GM19463 (cell line): ENCODE results near the gene FAM168A.

Experiments
- ATAC-seq: cut with Tn5 transposase; IDR thresholded peaks from one replicate; pipeline ENCODE4 v1.9.1; 2021; ENCODE audit warnings: mild to moderate bottlenecking, moderate library complexity; ENCODE audit not compliant: unreplicated experiment

The FAM168A gene

DNA sequence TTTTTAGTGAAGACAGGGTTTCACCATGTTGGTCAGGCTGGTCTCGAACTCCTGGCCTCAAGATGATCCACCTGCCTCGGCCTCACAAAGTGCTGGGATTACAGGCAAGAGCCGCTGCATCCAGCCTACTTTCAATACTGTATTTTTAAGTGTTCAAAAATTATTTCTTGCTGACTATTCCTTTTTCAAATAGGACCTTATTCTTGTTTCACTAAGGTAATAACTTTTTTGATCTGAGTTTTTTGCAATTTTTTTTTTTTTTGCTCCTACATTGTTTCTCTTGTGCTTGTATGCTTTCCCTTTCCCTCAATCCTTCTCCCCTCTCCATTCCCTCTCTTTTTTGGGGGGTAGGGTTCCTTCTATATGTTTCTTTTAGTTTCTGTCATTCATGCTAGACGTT, 73.1 kb downstream of the FAM168A start:
- no peak for ATAC-seq

DNA sequence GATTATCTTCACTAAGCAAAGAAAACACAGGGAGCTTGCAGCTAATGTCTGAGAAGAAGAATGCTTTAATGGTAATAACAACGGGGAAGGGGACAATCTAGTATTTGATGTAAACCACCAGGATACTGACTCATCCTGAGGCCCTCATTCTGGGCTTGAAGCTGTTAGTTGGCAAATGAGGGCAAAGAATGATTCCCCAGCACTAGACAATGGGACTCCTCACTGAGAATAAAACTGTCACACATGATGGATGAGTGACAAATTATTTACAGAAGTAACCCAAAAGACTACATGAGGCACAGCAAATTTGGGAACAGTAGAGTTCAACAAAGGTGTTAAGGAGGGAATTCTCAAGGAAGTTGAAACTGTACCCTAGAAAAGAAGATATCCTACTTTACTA, 76.3 kb downstream of the FAM168A start:
- no peak for ATAC-seq

DNA sequence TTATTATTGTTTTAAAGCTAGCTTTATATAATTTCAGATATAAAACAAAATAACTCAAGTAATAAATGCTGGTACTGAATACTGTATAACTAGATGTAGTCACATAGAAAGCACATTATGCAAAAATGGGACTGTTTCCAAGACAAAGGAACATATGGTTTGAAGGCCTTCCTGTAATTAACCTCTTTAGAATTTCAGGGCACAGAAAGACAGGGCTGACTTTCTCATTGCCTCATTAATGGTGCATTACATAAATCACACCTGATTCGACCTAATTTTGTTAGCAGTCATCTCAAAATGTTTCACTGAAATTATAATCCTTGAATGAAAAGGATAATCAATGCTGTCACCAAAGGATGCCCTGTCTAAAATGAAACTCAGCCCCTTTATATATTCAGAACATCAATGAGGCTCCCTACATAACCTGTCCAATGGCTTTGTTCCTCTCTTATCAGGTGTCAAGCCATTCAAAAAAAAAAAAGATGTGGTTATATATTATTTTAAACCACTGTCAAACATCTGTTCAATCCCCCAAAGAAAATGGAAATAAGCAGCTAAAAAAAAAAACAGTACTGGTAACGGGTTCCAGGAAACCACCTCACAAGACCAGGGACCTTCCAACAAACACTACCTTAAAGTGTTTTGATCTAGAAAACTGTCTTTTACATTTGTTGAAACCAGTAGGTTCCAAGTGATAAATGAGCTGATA, 77.4 kb downstream of the FAM168A start:
- peak; percentile 50 for ATAC-seq

DNA sequence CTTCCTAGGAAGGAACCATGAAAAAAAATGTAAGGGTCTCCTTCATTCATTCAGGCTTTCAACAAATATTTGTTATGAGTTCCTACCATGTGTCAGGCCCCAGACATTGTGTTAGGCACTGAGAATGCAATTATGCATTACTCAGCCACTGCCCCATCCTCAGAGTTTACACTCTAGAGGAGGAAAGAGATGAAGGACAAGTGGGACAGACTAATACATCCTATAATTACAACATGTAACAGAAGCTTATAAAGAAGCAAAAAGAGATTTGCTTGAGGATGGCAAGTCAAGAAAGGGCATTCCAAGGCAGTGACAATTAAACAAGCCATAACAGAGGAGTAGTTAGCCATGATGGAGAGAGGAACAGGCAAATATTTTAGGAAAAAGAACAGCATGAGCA, 78.6 kb downstream of the FAM168A start:
- no peak for ATAC-seq

DNA sequence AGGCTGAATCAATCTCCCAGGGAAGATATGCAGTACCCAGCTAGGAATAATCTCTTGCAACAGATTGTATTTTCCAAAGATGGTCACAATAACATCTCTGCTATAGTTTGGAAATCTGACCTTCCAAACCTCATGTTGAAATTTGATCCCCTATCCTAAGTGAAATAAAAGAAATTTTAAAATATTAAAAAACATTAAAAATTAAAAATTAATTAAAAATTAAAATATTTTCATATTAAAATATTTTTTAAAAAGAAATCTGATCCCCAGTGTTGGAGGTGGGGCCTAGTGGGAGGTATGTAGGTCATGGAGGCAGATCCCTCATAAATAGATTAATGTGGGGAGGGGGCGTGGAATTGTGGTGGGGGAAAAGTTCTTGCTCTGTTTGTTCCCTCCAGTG, 79.7 kb downstream of the FAM168A start:
- ATAC-seq, result no peak

DNA sequence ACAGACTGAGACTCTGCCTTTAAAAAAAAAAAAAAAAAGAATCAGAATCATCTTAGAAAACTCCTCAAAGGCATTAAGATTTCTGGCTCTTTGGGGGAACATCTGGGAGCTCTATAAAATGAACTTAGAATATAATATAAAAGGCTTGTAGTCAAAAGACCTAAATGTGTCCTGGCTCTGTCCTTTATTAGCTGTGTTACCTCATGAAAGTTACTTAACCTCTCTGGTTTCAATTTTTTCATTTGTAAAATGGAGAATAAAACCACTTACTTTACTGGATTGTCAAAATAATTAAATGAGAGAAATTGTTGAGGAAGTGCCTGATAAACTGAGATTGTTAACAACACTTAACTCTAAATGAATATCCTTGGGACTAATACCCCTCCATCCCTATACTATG, 81.8 kb downstream of the FAM168A start:
- ATAC-seq, result no peak

DNA sequence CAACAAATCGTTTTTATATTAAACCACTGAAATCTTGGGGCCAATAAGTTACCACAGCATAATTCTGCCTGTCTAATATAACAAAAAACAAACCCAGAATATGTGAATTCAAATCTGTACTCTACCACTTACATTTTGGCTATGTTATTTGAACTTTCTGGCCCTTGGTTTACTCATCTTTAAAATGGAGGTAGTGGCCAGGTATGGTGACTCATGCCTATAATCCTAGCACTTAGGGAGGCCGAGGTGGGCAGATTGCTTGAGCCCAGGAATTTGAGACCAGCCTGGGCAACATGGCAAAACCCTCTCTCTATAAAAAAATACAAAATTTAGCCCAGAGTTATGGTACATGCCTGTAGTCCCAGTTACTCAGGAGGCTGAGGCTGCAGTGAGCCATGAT, 84.2 kb downstream of the FAM168A start:
- no peak for ATAC-seq

DNA sequence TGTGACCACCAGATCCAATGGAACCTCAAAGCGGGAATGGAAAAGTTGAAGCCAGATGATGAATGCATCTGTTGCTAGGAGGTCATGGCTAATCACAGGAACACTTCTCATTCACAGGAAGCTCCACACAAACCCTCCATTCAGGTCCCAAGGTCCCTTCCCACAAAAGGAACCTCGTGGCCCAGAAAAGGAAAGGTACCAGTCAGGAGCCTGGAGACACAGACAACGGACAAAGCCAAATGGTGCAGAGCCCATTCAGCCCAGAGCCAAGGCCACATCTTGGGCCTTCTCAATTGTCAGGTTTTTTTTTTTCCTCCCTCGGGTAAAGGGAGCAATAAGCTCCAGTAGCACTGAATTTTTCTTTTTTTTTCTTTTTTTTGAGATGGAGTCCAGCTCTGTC, 87.0 kb downstream of the FAM168A start:
- ATAC-seq, result no peak

DNA sequence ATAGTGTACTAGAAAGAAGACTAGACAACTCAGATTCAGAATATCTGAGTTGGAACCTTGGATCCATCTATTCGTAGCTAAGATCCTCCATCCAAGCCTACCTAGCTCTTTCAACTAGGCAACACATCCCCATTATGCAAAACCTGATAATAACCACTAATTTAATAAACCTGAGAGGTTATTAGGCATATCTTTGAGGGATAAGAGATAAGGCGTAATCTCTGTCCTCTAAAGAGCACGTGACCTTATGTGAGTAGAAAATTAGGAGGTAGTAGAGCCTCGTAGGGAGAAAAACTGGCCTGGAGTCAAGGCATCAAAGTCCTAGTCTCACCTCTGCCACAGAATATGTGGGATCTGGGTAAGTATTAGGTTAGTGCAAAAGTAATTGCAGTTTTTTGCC, 87.8 kb downstream of the FAM168A start:
- ATAC-seq, result no peak

DNA sequence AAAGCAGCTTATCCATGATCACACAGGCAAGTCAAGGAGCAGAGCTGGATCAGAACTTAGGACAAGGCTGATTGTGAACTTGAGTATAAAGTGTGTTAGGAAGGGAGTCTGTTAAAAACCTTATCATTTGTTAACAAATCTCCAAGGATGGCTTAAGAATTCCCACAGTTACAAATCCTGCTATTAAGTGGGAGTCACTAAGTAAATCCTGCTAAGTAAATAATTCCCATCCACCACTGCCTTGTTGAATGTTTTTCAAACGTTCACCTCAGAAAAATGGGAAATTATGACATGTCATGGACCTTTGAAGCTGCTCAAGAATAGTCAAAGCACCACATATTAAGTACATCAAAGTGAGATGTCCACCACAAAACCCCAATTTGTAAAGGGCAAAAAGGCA, 88.7 kb downstream of the FAM168A start:
- ATAC-seq, result no peak

DNA sequence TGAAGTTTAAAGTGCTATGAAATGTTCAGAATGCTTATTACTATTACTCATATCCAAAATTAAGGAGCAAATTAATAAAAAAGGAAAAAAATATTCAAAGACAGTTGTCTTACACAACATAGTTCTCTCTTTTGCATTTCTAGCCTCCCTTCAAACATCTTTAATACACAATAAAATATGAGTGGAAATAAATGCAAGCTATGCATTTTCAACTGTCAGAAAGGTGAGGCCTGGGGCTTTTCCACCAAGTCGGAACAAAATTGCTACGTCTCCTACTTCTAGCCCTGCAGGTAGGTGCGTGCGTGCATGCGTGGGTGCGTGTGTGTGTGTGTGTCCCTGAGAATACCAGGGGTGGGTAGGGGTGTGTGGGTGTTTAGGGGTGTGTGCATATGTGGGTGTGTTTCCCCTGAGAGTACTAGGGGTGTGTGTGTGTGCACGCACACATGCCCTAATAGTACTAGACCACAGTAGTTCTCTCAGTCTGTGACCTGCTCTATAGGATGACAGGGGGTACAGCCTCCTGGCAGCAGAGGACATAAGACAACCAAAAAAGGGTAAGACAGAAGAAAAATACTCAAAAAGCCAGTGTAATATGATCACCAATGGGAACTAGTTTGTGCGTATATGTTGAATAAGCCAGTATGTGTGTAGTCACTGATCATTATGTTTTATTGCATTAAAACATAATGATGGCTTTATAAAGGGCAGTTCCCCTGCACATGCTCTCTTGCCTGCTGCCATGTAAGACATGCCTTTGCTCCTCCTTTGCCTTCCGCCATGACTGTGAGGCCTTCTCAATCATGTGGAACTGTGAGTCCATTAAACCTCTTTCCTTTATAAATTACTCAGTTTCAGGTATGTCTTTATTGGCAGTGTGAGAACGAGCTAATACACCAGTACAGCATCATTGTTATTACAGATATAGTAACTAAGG, 89.4 kb downstream of the FAM168A start:
- no peak for ATAC-seq

DNA sequence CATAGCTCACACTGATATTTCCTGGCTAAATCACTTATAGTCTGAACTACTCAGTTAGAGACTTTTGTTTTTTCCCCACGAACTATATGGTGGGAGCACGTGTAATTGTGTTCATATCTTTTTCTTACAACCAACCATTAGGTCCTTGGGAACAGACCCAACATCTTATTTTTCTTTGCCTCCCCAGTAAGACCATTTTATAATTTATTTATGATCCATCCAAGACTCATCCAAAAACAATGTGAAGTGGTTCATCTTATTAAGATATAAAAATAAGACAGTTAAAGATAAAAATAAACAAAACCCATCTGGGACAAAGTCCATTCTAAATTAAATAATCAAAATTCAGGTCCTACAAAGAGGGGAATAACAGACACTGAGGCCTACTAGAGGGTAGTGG, 90.8 kb downstream of the FAM168A start:
- no peak for ATAC-seq

DNA sequence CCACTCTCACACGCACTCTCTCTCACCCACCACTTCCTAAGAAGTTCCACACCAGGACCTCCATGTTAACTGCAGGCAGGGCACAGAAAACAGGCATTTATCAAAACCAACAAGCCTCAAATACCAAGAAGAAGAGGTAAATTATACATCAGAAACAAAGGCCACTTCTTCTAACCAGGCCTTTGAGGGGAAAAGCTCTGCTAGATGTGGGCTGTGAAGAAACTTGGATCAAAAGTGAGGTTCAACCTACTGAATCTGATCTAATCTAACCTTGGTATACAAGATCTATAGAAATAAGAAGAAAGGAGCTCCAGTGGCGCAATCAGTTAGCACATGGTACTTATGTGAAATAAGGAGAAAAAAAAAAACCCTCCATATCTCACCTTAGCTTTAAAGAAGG, 91.9 kb downstream of the FAM168A start:
- no peak for ATAC-seq

DNA sequence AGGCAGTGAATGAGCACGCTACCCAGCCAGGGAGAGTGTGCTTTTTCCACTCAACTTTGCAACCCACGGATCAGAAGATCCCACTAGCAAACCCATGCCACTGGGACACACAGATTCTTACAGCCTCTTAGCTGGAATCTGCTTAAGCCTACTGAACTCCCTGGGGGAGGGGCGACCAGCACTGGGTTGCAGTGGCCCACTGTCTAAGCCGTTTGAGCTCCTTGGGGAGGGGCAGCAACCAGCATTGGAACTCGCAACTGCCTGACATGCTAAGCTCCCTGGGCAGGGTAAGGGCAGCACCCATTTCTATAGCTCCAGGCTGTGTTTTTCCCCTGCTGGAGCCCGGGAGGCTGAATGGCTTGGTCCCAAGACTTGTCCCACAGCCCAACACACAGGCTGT, 99.6 kb downstream of the FAM168A start:
- no peak for ATAC-seq

DNA sequence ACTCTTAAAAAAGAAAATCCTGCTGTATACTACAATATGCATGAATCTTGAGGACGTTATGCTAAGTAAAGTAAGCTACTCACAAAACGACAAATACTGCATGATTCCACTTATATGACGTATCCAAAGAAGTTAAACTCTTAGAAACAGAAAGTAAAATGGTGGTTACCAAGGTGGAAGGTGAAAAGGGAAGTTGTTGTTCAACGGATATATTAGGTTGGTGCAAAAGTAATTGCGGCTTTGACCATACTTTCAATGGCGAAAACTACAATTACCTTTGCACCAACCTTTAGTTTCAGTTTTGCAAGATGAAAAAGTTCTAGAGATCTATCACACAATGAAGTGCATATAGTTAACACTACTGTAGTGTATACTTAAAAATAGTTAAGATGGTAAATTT, 101.8 kb downstream of the FAM168A start:
- ATAC-seq, result no peak

DNA sequence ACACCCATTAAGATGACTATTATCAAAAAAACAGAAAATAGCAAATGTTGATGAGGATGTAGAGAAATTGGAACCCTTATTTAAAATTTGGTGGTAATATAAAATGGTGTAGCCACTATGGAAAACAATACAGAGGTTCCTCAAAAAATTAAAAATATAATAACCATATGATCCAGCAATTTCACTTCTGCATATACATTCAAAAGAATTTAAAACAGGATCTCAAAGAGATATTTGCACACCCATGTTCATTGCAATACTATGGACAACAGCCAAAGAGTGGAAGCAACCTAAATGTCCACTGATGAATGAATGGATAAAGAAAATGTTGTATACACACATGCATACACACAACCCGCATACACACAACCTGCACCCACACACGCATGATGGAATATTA, 102.2 kb downstream of the FAM168A start:
- no peak for ATAC-seq

DNA sequence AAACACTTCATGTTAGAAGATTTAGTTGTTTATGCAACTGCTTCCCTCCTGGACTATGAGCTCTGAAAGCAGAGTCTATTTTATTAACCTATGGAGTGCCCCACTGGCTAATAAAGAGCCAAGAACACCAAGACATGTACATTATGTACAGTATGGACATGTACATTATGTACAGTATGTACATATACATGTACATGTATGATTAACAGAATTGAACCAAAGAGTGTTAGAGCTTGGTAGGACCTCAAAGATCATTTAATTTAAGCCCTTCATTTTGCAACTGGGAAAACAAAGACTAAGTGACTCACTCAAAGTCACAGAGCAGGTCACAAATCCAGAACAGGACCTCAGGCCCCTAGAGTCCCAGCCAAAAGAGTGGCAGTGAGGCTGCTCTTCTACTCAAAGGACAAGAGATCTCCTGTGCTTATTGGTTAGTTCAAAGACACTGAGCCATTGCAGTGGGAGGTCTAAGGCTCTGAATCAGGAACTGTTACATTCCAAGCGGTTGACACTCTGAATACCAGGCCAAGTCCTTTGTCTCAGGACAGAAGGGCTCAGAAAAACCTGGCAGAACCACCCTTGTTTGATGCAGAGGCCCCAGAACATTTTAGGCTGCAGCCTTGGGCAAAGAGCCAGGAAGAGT, 103.8 kb downstream of the FAM168A start:
- no peak for ATAC-seq

DNA sequence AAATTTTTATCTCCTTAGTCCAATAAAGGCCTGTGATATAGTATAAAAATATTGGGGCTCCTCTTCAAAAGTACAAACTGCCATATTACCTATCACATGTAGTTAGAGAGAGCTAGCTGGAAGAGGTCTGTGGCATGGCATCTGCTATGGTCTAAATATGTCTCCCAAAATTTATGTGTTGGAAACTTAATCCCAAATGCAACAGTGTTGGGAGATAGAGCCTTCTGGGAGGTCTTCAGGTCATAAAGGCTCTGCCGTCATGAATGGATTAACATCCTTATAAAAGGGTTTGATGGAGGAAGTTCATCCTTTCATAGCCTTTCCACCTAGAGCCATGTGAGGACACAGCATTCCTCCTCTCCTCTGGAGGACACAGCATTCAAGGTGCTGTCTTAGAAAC, 116.3 kb downstream of the FAM168A start:
- no peak for ATAC-seq

DNA sequence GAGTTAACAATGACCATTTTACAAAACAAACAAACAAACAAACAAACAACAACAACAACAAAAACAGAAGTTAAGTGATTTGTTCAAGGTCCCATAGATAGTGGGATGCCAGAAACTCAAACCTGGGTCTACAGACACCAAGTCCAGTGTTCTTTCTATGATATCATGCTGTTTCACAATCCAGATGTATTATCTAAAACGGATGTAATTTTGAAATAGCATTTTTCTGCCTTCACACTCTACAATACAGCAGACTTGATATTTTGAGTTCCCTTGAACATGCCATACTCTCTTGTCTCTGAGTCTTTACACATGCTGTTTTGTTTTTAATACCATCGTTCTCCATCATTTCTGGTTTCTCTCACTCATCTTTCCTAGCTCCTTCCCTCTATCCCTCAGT, 117.2 kb downstream of the FAM168A start:
- ATAC-seq, result no peak

DNA sequence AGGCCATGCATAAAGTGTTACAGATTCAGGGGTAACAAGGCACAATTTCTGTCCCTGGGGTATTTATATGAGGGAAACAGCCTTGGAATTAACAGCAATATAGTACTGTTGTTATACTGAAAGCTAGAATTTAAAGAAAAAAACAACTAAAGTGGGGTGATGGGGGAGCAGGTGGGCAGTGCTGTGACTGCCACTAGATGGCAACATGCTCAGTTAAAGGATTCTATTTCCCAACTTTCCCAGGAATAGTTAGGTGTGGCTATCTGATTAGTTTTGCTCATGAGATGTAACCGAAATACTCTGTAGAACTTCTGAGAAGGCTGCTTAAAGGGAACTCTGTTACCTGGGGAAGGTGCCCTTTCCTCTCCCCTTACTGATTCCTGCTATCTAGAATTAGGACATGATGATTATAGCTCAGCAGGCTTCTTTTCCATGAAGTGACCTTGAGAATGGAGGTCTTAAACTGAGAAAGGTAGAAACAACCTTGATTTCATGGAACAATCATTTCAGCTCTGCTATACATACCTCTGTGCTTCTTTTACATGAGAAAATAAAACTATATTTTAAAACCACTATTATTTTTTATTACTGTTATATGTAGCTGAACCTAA, 119.1 kb downstream of the FAM168A start:
- no peak for ATAC-seq

DNA sequence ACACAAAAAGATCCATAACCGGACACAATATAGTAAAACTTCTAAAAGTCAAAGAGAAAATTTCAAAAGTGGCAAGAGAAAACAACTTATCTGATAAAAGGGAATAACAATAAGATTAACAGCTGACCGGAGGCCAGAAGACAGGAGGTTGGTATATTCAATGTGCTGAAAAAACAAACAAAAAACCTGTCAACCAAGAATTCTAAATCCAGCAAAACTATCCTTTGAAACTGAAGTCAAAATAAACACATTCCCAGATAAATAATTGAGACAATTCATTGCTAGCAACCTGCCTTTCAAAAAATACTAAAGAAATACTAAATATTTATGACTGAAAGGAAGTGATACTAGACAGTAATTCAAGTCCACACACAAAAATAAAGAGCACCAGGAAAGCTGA, 120.4 kb downstream of the FAM168A start:
- no peak for ATAC-seq
